K562 (cell line): ENCODE data around the gene HOXB1. TPM values are rescaled to one million over a fixed set of nuclear protein-coding genes. Genes with fewer than 3 reads are reported as not detected.
A peak's percentile ranks its signal among the peaks of the same experiment; 100 is the strongest.

Experiments
- BACH1 ChIP-seq: fragments of 200-800 bp; sonication (Bioruptor generic); IDR thresholded peaks from 2 replicates; pipeline ENCODE4 v1.6.1; 2016; ENCODE audit warnings: missing genetic modification characterization, missing compliant biosample characterization
- CXXC5 ChIP-seq: fragments of 250-450 bp; sonication (Bioruptor Pico); IDR thresholded peaks from 2 replicates; pipeline ENCODE4 v1.8.0; 2022; ENCODE audit warnings: inconsistent platforms, mild to moderate bottlenecking, moderate library complexity
- ETV5 ChIP-seq: sonication (generic); formaldehyde crosslinking; IDR thresholded peaks from 2 replicates; pipeline ENCODE4 v1.4.0; 2020; ENCODE audit warnings: low read depth, mild to moderate bottlenecking, missing genetic modification reagents
- GTF2F1 ChIP-seq: IDR thresholded peaks from 2 replicates; pipeline ENCODE4 v1.6.1; 2011; ENCODE audit warnings: low read depth, low read length, improper control_type of control experiment
- IFI16 ChIP-seq: fragments of 250-450 bp; sonication (Bioruptor Pico); IDR thresholded peaks from 2 replicates; pipeline ENCODE4 v2.1.2; 2022; ENCODE audit warnings: mild to moderate bottlenecking, inconsistent platforms
- KLF13 ChIP-seq: fragments of 450-650 bp; IDR thresholded peaks from 2 replicates; pipeline ENCODE4 v1.6.1; 2016; ENCODE audit warnings: missing genetic modification characterization, low read depth, mild to moderate bottlenecking, missing compliant biosample characterization, moderate library complexity, borderline replicate concordance
- MAFK ChIP-seq: IDR thresholded peaks from 2 replicates; pipeline ENCODE4 v1.6.1; 2011; ENCODE audit warnings: low read length, improper control_type of control experiment
- NFRKB ChIP-seq: fragments of 450-650 bp; IDR thresholded peaks from 2 replicates; pipeline ENCODE4 v1.6.1; 2016; ENCODE audit warnings: low read depth
- NR3C1 ChIP-seq: sonication (generic); formaldehyde crosslinking; IDR thresholded peaks from 2 replicates; pipeline ENCODE4 v1.8.1; 2022; ENCODE audit warnings: missing genetic modification reagents
- PHB ChIP-seq: fragments of 250-450 bp; sonication (Bioruptor Pico); IDR thresholded peaks from 2 replicates; pipeline ENCODE4 v1.5.0; 2021
- RBM34 ChIP-seq: fragments of 200-400 bp; formaldehyde crosslinking; IDR thresholded peaks from 2 replicates; pipeline ENCODE4 v1.6.1; 2018; ENCODE audit warnings: low read length, borderline replicate concordance; ENCODE audit not compliant: insufficient read depth
- RFX5 ChIP-seq: IDR thresholded peaks from 2 replicates; pipeline ENCODE4 v1.6.1; 2011; ENCODE audit warnings: low read depth, mild to moderate bottlenecking, improper control_type of control experiment, low read length
- RHOXF2B ChIP-seq: fragments of 250-450 bp; sonication (Bioruptor Pico); conservative IDR thresholded peaks from 2 replicates; pipeline ENCODE4 v1.5.1; 2021
- TRIM24 ChIP-seq, 2 experiments: fragments of 450-650 bp; IDR thresholded peaks; 2 replicates each; pipeline ENCODE4 v1.6.1; 2016
- U2AF2 ChIP-seq: fragments of 200-400 bp; formaldehyde crosslinking; optimal IDR thresholded peaks from 2 replicates; pipeline ENCODE3; 2017; ENCODE audit warnings: low read depth, mild to moderate bottlenecking, low read length
- ZKSCAN3 ChIP-seq: fragments of 250-450 bp; sonication (Bioruptor Pico); IDR thresholded peaks from 2 replicates; pipeline ENCODE4 v1.4.0; 2020
- ZNF354B ChIP-seq: fragments of 250-450 bp; sonication (Bioruptor Pico); IDR thresholded peaks from 2 replicates; pipeline ENCODE4 v1.4.0; 2020
- polyA plus RNA-seq, 8 experiments: library from polyadenylated mRNA; depleted of rRNA in 4 of 8; stranded (reverse) in 5 of 8; unstranded in 3 of 8; fragments of >200 nt; fragmentation: Nextera tagmentation in 2 of 8; fragmentation: Illumina TruSeq in 1 of 8; extraction: Ambion mirVana in 2 of 8; extraction: Trizol in 1 of 8; gene quantifications; 2 replicates each; pipeline versions ENCODE4 v1.2.1 to v1.2.3, GENCODE V29; 2011 to 2014; ENCODE audit warnings: inconsistent platforms in 1 of 8, missing spikeins in 1 of 8
- total RNA-seq, 7 experiments: library from RNA; depleted of rRNA in 6 of 7; stranded (reverse); fragments of >200 nt in 6 of 7; fragmentation: Illumina TruSeq in 2 of 7; extraction: Trizol in 2 of 7; gene quantifications; 2 replicates each; pipeline versions ENCODE4 v1.2.1 to v1.2.3, GENCODE V29; 2011 to 2021; ENCODE audit warnings: low replicate concordance in 1 of 7
- TF ChIP-seq, protein P1 (sequence below): sonication (generic); formaldehyde crosslinking; IDR thresholded peaks from 2 replicates; pipeline ENCODE4 v1.9.0; 2022; ENCODE audit warnings: mild to moderate bottlenecking, missing genetic modification reagents
- TF ChIP-seq, protein P2 (sequence below): fragments of 450-650 bp; conservative IDR thresholded peaks from 2 replicates; pipeline ENCODE4 v1.6.1; 2016; ENCODE audit warnings: missing genetic modification characterization, low read depth, mild to moderate bottlenecking, control low read depth, missing compliant biosample characterization
- TF ChIP-seq, protein P3 (sequence below): sonication (generic); formaldehyde crosslinking; IDR thresholded peaks from 2 replicates; pipeline ENCODE4 v1.8.1; 2023; ENCODE audit warnings: mild to moderate bottlenecking, missing genetic modification reagents
- TF ChIP-seq, protein P4 (sequence below): sonication (generic); formaldehyde crosslinking; IDR thresholded peaks from 2 replicates; pipeline ENCODE4 v1.8.0; 2022; ENCODE audit warnings: missing genetic modification reagents, mild to moderate bottlenecking, borderline replicate concordance
- TF ChIP-seq, protein P5 (sequence below): sonication (generic); formaldehyde crosslinking; IDR thresholded peaks from 2 replicates; pipeline ENCODE4 v1.8.0; 2023; ENCODE audit warnings: mild to moderate bottlenecking, missing genetic modification reagents

HOXB1 gene
- total and polyA plus RNA-seq, 9 of the 15 experiments (the other 6 are each of a cell fraction or from before 2014, with no cell fraction given): 0.04 TPM; not detected in 8

DNA sequence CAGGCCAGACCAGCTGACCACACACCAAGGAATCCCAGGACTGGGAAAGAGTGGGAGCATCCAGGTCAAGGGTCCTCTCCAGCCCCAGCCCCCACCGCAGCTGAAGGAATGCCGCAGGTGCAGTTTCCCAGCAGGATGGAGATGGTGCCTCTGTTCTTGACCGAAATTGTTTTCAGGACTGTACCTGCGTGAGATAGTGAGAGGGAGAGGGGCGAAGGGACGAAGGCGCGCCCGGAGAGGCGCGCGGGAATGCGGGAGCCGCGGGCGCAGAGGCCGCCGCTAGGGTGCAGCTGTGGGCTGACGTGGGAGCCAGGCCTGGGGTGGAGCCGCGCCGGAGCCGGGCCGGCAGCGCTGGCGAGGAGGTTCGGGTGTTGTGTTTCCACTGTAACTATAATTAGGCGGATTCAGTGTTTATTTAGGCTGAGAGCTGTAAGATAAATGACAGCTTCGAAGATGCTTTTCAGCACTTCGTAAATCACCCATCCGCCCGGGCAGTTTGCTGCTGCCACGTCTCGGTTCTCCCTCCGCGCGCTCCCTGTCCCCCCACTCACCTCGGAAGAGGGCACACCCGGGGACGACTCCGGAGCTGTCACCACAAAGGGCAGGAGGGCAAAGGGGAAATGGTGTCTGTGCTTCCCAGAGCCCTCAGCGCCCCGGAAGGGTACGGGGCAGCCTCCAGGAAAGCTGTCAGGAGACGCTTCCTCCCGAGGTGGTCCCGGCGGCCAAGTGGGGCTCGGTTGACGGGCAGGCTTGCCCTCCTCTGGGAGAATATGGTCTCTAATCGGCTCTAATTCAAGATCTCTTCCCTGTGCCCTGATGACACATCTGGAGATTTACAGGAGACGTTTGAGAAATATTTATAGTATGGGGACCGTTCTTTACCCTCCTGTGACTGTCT is 38.2 kb downstream of the HOXB1 start (continued):
- TF ChIP-seq NR3C1 (CRISPR knock-in tag) (no peak), CXXC5 (peak; percentile 86), TRIM24 (IDR thresholded peaks at IDR 0.05) (no peak), PHB (CRISPR knock-in tag) (no peak), IFI16 (CRISPR knock-in tag) (no peak), RFX5 (no peak), BACH1 (tag) (peak; percentile 53; the same call in 1 of the 2 replicates), KLF13 (no peak), MAFK (no peak), U2AF2 (no peak), RBM34 (no peak), RHOXF2B (CRISPR knock-in tag) (no peak), ETV5 (CRISPR knock-in tag) (no peak), NFRKB (peak; percentile 40; the same call in 1 of the 2 replicates), ZKSCAN3 (CRISPR knock-in tag) (0 out of 2 replicates have a peak, but pooled peaks have one; percentile 16), ZNF354B (no peak), GTF2F1 (no peak)
- TF ChIP-seq, protein P1, sequence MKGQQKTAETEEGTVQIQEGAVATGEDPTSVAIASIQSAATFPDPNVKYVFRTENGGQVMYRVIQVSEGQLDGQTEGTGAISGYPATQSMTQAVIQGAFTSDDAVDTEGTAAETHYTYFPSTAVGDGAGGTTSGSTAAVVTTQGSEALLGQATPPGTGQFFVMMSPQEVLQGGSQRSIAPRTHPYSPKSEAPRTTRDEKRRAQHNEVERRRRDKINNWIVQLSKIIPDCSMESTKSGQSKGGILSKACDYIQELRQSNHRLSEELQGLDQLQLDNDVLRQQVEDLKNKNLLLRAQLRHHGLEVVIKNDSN (CRISPR knock-in tag): no peak
- TF ChIP-seq, protein P2, sequence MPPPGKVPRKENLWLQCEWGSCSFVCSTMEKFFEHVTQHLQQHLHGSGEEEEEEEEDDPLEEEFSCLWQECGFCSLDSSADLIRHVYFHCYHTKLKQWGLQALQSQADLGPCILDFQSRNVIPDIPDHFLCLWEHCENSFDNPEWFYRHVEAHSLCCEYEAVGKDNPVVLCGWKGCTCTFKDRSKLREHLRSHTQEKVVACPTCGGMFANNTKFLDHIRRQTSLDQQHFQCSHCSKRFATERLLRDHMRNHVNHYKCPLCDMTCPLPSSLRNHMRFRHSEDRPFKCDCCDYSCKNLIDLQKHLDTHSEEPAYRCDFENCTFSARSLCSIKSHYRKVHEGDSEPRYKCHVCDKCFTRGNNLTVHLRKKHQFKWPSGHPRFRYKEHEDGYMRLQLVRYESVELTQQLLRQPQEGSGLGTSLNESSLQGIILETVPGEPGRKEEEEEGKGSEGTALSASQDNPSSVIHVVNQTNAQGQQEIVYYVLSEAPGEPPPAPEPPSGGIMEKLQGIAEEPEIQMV (tag): no peak
- TF ChIP-seq, protein P3, sequence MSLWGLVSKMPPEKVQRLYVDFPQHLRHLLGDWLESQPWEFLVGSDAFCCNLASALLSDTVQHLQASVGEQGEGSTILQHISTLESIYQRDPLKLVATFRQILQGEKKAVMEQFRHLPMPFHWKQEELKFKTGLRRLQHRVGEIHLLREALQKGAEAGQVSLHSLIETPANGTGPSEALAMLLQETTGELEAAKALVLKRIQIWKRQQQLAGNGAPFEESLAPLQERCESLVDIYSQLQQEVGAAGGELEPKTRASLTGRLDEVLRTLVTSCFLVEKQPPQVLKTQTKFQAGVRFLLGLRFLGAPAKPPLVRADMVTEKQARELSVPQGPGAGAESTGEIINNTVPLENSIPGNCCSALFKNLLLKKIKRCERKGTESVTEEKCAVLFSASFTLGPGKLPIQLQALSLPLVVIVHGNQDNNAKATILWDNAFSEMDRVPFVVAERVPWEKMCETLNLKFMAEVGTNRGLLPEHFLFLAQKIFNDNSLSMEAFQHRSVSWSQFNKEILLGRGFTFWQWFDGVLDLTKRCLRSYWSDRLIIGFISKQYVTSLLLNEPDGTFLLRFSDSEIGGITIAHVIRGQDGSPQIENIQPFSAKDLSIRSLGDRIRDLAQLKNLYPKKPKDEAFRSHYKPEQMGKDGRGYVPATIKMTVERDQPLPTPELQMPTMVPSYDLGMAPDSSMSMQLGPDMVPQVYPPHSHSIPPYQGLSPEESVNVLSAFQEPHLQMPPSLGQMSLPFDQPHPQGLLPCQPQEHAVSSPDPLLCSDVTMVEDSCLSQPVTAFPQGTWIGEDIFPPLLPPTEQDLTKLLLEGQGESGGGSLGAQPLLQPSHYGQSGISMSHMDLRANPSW: no peak
- TF ChIP-seq, protein P4, sequence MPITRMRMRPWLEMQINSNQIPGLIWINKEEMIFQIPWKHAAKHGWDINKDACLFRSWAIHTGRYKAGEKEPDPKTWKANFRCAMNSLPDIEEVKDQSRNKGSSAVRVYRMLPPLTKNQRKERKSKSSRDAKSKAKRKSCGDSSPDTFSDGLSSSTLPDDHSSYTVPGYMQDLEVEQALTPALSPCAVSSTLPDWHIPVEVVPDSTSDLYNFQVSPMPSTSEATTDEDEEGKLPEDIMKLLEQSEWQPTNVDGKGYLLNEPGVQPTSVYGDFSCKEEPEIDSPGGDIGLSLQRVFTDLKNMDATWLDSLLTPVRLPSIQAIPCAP (CRISPR knock-in tag): no peak
- TF ChIP-seq, protein P5, sequence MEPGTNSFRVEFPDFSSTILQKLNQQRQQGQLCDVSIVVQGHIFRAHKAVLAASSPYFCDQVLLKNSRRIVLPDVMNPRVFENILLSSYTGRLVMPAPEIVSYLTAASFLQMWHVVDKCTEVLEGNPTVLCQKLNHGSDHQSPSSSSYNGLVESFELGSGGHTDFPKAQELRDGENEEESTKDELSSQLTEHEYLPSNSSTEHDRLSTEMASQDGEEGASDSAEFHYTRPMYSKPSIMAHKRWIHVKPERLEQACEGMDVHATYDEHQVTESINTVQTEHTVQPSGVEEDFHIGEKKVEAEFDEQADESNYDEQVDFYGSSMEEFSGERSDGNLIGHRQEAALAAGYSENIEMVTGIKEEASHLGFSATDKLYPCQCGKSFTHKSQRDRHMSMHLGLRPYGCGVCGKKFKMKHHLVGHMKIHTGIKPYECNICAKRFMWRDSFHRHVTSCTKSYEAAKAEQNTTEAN (CRISPR knock-in tag): no peak
